GM18505 (cell line): ENCODE measurements around the gene MED13L.

ENCODE experiments used
- ATAC-seq: cut with Tn5 transposase; IDR thresholded peaks from one replicate; pipeline ENCODE4 v1.9.1; 2021; ENCODE audit not compliant: unreplicated experiment
- POLR2A ChIP-seq: IDR thresholded peaks from 4 replicates; pipeline ENCODE4 v1.6.1; 2011; ENCODE audit warnings: borderline replicate concordance; ENCODE audit not compliant: insufficient read depth, insufficient read length; ENCODE audit errors: extremely low read depth

MED13L gene

DNA sequence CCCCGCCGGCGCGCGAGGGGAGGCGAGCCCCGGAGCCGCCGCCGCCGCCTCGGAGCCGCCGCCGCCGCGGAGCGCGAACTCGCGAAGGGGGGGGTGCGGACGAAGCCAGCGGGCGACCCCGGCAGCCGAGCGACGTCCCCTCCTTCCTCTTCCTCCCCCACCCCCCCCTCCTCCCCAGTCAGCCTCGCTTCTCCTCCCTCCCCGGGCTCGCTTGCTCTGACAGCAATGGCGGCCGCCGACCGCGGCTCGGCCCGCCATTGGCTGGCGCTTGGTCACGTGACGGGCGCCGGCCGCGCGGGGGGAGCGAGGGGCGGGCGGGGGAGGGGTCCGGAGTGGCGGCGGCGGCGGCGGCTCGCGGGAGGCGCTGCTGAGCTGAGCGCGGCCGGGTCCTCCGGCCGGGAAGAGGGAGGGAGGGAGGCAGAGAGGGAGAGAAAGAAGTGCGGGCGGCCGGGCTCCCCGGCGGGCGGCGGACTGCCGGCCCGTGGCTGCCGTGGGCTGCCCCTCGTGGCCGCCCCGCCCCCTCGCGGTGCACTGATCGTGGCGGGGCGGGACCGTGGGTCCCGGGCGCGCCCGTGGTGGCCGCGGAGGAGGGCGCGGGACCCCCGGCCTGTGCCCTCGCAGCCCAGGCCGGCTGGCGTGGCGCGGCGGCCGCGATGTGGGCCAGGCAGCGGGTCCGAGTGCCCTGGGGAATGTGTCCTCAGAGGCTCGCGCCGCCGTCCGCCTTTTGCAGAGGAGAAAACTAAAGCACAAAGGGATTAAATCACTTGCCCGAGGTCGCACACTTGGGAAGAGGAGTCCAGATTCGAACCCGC, at the start of gene MED13L:
TSS of gene MED13L (minus strand) at position 227 of the 812 bp plus-strand sequence. CDS start 562 bp downstream, outside the sequence.
- peak; percentile 88 for ATAC-seq
- TF ChIP-seq POLR2A: peak; percentile 39

DNA sequence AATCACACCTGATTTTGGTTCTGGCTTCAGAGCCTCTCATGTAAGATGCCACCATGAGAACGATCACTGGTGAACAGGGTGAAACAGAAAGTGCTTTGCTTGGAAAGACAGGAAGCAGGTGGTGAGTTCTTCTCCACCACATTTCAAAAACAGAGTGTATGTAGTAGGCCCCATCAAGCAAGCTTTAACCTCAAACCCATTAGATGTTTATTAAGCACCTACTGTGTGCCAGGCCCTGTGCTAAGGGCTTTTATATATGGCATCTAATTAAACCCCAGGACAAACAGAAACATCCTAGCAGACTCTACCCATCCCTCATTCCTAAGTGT, 47.8 kb upstream of the MED13L start:
- TF ChIP-seq POLR2A: no peak
- ATAC-seq: peak; percentile 86

DNA sequence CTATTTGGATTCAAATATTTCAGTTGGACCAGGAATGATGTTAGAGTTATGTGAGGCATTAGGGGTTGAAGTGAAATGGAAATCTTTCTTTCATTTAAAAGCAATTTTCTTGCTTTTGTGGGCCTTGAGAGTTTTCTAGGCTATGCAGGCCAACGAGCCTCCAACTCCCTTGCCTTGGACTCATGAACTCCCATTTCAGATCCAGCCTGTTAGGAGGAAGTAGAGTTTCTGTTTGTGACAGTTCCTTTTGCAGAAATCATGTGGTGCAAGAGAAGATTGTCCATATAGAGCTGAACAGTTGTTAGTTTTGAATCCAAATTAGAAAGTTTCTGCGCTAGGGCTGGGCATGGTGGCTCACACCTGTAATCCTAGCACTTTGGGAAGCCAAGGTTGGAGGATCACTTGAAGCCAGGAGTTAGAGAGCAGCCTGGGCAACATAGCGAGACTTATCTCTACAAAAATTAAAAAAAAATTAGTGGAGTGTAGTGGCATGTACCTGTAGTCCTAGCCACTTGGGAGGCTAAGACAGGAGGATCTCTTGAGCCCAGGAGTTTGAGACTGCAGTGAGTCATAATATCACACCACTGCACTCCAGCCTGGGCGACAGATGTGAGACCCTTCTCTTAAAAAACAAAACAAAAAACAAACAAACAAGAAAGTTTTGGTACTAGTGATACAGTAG, 47.3 kb upstream of the MED13L start:
- TF ChIP-seq POLR2A: no peak
- no peak for ATAC-seq

DNA sequence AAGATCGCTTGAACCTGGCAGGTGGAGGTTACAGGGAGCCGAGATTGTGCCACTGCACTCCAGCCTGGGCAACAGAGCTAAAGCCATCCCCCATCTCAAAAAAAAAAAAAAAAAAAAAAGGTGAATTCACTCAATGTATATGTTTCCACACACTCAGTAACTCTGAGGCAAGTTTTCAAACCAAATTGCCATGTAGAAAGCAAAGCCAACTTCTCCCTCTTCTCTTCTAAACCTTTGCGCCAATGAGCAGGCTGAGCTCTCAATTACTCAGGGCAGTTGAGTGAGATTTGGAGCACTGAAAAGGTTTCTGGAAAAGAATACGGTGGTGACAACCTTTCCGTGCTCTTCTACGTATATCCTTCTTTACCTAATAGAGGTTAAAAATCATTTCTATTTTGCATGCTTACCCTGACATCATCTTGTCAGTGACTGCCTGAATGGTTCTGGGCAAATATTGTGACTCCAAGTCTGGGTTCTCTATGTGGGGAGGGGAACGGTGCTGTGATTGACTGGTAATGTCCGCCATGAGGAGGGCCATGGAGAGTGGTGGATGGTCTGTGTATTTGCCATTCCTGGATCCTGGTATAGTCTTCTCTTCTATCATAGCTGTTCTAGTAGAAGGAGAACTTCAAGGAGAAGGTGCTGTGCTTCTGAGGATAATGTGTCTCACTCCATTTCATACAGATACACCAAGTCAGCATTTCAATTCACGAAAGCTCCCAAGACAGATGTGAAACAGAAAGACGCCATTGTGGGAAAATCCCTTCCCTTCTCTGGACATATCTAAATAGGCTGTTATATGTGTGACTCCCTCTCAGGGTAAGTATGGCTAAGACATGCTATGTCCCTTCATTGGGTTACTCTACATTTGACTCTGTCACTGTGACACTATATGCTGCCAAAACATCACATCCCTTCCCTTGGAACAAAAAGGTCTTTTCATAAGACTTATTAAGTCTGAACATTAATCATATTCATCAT, 46.2 kb upstream of the MED13L start:
- ATAC-seq: no peak
- no peak for TF ChIP-seq POLR2A

DNA sequence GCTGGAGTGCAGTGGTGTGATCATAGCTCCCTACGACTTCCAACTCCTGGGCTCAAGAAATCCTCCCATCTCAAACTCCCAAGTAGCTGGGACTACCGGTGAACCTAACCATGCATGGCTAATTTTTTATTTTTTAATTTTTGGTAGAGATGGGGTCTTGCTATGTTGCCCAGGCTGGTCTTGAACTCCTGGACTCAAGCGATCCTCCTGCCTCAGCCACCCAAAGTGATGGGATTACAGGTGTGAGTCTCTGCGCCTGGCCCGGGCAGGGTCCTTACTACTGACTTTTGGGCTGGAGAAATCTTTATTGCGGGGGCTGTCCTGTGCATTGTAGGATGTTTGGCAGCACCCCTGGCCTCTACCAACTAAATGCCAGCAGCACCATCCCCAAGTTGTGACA, 44.4 kb upstream of the MED13L start:
- TF ChIP-seq POLR2A: no peak
- ATAC-seq: no peak

DNA sequence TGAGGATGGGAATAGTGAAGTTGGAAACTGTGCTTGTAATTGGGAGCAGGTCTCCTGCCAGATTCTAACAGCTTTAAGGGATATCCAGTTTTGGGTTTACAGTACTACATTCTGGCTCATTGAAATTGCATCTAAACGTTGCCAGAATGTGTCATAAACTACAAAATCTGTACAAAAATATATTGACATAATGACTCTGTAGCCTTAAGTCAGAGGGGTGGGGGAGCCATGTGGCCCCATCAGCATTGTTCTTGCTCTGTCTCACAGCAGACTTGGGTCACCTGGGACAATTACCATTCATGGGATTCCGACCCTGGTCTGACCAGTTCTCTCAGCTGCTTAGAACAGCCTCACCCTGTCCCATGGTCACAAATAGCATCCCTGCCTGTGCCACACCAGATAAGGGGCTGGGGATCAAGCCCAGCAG, 43.3 kb upstream of the MED13L start:
- ATAC-seq: no peak
- TF ChIP-seq POLR2A: no peak

DNA sequence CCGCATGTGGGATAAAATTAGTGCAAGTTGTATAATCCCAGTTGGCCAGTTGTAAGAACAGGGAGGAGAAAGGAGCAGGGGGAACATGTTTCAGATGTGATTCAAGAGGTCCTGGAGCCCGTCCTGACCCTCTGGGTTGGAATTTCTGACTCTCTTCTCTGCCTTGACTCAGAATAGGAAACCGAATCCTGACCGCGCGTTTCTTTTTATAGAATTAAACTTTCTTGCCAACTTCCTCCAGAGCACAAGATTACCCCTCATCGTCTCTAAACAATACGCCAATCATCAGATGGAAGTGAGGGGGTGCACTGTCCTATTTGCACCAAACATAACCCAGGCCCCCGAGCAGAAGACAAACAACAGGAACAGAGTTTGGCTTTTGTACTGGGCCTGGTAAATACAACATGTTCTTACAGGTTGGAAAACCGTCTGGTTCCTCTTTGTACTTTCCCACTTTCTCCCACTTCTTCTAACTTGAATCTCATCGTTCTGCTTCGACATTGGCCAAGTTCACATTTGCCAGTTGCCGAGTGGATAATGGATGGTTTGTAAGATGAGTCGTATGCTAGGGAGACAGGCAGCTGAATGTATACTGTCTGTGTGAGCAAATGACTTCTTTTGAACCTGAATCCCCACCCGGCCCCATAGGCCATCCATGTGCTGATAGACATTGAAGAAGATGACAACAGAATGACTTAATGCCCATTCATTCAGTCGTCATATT, 42.6 kb upstream of the MED13L start:
- ATAC-seq: no peak
- no peak for TF ChIP-seq POLR2A

DNA sequence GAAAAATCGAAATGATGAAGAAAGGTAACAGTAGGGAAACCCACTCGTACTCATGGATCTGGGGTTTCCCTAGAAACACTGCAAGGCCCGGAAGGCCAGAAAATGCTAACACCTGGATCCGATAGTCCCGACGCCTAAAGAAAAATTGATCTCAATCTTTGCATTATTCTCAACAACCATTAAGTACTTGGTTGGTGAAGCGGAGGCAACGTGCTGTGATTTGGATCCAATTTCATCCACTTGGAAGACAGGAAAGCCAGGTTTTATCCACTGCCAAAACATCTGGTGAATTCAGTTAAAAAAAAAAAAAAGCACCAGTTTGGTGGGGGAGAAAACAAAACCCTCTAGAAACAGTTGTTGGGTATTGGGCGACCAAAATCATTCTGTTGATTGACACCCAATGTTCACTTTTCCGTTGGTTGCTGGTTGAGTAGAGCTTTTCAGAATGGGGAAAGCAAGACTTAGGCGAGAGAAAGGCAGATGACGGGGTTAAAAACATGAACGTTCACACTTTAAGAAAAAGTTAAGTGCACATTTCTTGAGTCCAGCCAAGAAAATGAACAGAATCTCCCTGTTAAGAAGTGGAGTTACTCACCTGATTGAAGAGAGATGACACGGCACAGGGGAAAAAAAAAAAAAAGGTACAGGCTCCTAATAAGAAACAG, 41.9 kb upstream of the MED13L start:
- no peak for TF ChIP-seq POLR2A
- no peak for ATAC-seq

DNA sequence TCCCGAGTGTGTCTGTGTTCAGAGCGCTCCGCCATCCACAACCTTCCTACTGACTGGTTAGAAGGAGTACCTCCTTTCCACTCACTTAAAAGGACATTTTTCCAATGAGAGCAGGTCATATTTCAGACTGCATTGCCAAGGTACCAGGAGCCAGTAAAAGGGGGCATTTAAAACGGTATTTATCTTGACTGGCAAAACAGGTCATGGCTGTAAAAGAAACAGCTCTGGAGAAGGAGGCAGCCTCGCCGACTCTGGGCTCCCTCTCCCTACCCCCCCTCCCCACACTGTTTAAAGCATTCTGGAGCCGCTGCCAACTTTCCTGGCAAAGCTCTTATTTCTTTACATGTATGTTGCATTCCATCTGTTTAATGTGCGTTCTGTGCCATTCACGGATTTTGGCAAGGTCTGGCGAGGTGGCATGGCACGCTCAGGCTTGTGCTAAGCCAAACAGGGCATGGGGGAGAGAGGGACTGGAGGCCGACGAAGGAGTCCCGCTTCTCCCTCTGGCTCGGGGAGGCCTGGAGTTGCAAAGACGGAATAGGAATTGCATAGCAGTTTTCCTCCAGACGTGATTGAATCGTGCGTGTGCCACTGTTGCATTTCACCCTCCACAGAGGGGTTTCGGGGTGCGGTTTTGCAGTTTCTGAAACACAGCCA, 41.2 kb upstream of the MED13L start:
- TF ChIP-seq POLR2A: no peak
- no peak for ATAC-seq

DNA sequence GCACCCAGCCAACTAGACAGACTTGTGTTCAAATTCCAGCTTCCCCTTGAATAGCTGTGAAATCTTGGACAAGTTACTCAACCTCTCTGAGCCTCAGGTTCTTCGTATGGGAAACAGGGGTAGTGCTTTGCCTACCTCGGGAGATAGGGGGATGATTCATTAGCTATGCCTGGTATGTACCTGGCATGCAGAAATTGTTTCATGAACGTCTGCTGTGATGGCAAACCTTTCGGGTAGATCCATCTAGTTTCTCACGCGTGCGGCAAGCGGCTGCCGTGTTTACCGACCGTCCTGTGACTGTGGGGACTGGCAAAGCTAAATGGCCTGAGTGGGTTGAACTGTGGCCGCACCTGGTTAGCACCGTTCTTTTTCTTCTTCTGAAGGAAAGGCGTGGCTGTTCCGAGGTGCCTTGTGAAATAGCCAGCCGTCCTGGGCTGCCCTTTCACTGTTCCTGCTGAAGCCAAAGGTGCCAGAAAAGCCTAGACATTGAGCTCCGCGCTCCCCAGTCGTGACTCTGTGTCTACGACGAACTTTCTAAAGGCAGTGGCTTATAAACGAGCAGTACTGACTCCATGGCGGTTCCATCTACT, 40.6 kb upstream of the MED13L start:
- ATAC-seq: no peak
- no peak for TF ChIP-seq POLR2A

DNA sequence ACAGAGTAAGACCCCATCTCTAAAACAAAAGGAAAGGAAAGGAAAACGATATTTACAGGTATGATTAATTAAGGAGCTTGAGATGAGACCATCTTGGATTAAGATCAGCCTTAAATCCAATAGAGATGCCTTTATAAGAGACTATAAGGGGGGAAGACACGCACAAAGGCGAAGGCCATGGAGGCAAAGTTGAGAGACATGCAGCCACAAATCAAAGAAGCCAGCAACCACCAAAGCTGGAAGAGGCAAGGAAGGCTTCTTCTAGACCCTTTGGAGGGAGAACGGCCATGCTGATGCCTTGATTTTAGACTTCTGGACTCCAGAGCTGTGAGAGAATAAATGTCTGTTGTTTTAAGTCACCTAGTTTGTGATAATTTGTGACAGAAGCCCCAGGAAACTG, 39.6 kb upstream of the MED13L start:
- TF ChIP-seq POLR2A: no peak
- no peak for ATAC-seq
